Osteoblast (primary cell): ENCODE data around the gene LYST. TPM values are rescaled to one million over a fixed set of nuclear protein-coding genes. Genes with fewer than 3 reads are reported as not detected.

Experiments used
- DNase-seq: peaks from one replicate; pipeline ENCODE4 v3.0.0; 2011; ENCODE audit warnings: low spot score, mixed read lengths; ENCODE audit not compliant: insufficient read length; ENCODE audit errors: missing footprints
- H2AFZ ChIP-seq: 2 replicates; pipeline ENCODE4 v1.6.0; 2011; ENCODE audit warnings: mild to moderate bottlenecking, low read length
- H3K27ac ChIP-seq: 2 replicates; pipeline ENCODE4 v1.5.1; 2011; ENCODE audit warnings: mild to moderate bottlenecking, low read depth, low read length, moderate library complexity
- H3K27me3 ChIP-seq: 2 replicates; pipeline ENCODE4 v1.6.0; 2012; ENCODE audit warnings: mild to moderate bottlenecking, control low read depth, inconsistent platforms, low read length, moderate library complexity; ENCODE audit not compliant: insufficient read depth
- H3K36me3 ChIP-seq: 2 replicates; pipeline ENCODE4 v1.5.1; 2011; ENCODE audit warnings: mild to moderate bottlenecking, low read length, control low read depth, moderate library complexity; ENCODE audit not compliant: insufficient read depth
- H3K4me1 ChIP-seq: 2 replicates; pipeline ENCODE4 v1.5.1; 2011; ENCODE audit warnings: mild to moderate bottlenecking, low read length, control low read depth, moderate library complexity; ENCODE audit not compliant: insufficient read depth
- H3K4me2 ChIP-seq: 2 replicates; pipeline ENCODE4 v1.6.0; 2011; ENCODE audit warnings: mild to moderate bottlenecking, low read length; ENCODE audit not compliant: insufficient read depth
- H3K4me3 ChIP-seq: fragments of 200-600 bp; sonication (generic); 3 replicates; pipeline ENCODE4 v1.5.1; 2012; ENCODE audit warnings: mild to moderate bottlenecking, low read length, inconsistent platforms; ENCODE audit not compliant: insufficient read depth
- H3K79me2 ChIP-seq: 2 replicates; pipeline ENCODE4 v1.6.0; 2012; ENCODE audit warnings: mild to moderate bottlenecking, low read length, control low read depth, inconsistent platforms; ENCODE audit not compliant: insufficient read depth
- H3K9me3 ChIP-seq: 2 replicates; pipeline ENCODE4 v1.5.1; 2011; ENCODE audit warnings: low read depth, low read length, control low read depth
- H4K20me1 ChIP-seq: 2 replicates; pipeline ENCODE4 v1.6.0; 2012; ENCODE audit warnings: mild to moderate bottlenecking, low read length, control low read depth; ENCODE audit not compliant: insufficient read depth
- total RNA-seq: library from RNA; depleted of rRNA; stranded (reverse); fragments of >200 nt; gene quantifications from 2 replicates; pipeline ENCODE4 v1.2.3, GENCODE V29; 2012
- TF ChIP-seq, protein P1 (sequence below): IDR thresholded peaks from 2 replicates; pipeline ENCODE4 v1.5.1; 2011; ENCODE audit warnings: mild to moderate bottlenecking, low read depth, low read length, moderate library complexity; ENCODE audit errors: extremely low read depth

The LYST gene
- total RNA-seq, 1 donor, result 63.0 TPM

- DNase-seq, result no peak
- H3K4me2 ChIP-seq, result no peak overlapping the region
- no peaks in the 10 kb centered on the region for H3K36me3 ChIP-seq
- no peaks in the 10 kb centered on the region for H3K9me3 ChIP-seq
- H3K27ac ChIP-seq, result no peak overlapping the region
- no peaks in the 10 kb centered on the region for H3K79me2 ChIP-seq
- H3K27me3 ChIP-seq, result peaks cover 10% of the 10 kb centered on the region
- TF ChIP-seq, protein P1, sequence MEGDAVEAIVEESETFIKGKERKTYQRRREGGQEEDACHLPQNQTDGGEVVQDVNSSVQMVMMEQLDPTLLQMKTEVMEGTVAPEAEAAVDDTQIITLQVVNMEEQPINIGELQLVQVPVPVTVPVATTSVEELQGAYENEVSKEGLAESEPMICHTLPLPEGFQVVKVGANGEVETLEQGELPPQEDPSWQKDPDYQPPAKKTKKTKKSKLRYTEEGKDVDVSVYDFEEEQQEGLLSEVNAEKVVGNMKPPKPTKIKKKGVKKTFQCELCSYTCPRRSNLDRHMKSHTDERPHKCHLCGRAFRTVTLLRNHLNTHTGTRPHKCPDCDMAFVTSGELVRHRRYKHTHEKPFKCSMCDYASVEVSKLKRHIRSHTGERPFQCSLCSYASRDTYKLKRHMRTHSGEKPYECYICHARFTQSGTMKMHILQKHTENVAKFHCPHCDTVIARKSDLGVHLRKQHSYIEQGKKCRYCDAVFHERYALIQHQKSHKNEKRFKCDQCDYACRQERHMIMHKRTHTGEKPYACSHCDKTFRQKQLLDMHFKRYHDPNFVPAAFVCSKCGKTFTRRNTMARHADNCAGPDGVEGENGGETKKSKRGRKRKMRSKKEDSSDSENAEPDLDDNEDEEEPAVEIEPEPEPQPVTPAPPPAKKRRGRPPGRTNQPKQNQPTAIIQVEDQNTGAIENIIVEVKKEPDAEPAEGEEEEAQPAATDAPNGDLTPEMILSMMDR, result no peak
- H2AFZ ChIP-seq, result no peak overlapping the region
- H3K4me1 ChIP-seq, result peaks cover 4% of the 10 kb centered on the region
- no peak overlapping the region for H3K4me3 ChIP-seq
- H4K20me1 ChIP-seq, result no peaks in the 10 kb centered on the region
Measured at GRCh38 chr1:235637756-235638534, 228.8 kb downstream of the LYST start.

DNA sequence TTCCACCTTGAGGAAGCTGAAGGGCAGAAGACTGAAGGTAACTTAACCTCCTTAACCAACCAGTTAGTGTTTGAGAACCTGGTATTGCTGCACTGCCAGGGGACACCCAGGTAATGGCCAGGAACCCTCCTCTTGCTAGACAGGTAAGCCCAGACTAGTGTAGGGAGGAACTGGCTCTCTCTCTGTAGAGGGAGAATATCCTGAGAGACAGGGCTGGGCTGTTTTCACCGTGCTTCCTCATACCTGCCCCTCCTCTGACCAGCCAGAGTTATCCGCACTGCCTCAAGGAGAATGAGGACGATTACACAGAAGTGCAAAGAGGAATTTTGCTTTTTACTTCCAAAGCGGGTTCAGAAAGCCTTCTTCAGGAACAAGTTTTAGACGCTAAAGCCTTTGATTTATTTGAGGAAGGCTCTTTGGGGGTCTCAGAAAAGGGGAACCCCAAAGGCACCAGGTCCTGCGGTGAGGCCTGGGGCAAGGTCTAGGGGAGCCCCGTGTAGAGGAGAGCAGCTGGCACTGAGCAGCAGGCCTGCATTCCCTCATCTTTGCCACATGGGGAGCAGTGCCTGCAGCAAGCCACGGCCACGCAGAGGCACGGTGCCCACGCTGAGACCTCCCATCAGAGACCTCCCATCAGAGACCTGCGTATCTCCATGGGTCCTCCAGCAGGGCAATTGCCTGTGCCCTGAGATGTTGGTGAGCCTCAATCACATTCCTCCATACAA lies 230.6 kb downstream of the LYST start:
- H2AFZ ChIP-seq, result no peak overlapping the region
- H3K4me2 ChIP-seq, result no peak overlapping the region
- H3K27me3 ChIP-seq, result peaks cover 10% of the 10 kb centered on the region
- TF ChIP-seq, protein P1, result peak; percentile 10
- H4K20me1 ChIP-seq, result no peaks in the 10 kb centered on the region
- no peak overlapping the region for H3K4me3 ChIP-seq
- peaks cover 15% of the 10 kb centered on the region for H3K4me1 ChIP-seq
- no peaks in the 10 kb centered on the region for H3K36me3 ChIP-seq
- no peaks in the 10 kb centered on the region for H3K79me2 ChIP-seq
- no peak for DNase-seq
- H3K27ac ChIP-seq, result no peak overlapping the region
- no peaks in the 10 kb centered on the region for H3K9me3 ChIP-seq

DNA sequence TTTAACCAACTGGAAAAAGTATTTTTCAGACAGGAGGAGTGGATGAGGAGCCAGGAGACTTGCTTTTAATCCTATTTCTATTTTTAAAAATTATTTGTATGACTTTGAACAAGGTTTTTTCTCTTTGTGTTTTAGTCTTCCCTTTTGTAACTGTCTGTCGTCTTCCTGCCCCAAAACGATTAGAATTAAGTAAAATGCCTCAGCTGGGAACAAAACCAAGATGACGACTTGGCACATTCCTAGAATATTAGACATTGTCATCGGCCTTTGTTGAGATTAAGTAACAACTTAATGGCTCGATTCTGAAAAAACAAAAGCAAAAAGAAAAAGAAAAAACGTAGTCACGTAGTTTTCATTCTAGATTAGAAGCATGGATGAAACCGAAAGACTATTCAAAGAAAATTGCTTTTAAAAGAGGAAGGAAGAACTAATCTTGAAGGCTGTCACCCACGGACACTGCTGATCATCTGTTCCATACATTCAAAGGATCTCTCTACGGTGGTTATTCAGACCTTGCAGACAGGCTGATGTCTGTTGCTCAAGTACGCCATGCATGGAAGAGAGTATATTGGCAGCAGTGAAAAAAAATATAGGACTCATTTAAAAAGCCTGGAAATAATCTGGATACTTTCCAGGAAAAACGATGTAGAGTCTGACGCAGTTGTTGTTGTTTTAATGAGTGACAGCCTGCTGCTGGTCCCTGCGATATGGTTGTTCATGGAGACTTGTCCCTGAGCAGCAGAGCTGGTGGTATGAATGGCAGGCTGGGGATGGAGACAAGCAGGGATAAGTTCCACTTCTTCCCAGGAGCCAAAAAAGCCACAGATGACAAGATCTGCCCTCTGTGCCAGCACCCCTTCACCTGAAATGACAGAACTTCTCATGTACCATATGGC lies 234.0 kb downstream of the LYST start:
- Histone ChIP-seq H3K27me3 (peaks cover 10% of the 10 kb centered on the region), H3K27ac (peak overlapping the region; percentile 45), H3K79me2 (no peaks in the 10 kb centered on the region), H4K20me1 (no peaks in the 10 kb centered on the region), H3K9me3 (no peaks in the 10 kb centered on the region), H3K4me1 (peaks cover 15% of the 10 kb centered on the region), H3K36me3 (no peaks in the 10 kb centered on the region), H2AFZ (peak overlapping the region; percentile 74), H3K4me2 (peak overlapping the region; percentile 83), H3K4me3 (peak overlapping the region; percentile 65)
- TF ChIP-seq, protein P1, result no peak
- peak; percentile 83 for DNase-seq
